Upper lobe of left lung (tissue), 6 donors: ENCODE measurements around the gene SEMA4C. TPM values are rescaled to one million over a fixed set of nuclear protein-coding genes. Genes with fewer than 3 reads are reported as not detected.
"Not testable (repeated sequence)": the region's sequence is repeated elsewhere in the genome, so short reads cannot be mapped to it uniquely, and the experiment has no call there.

Experiments used
- ATAC-seq, 2 donors: fragments of 200-7000 bp; cut with Tn5 transposase; one replicate each; pipeline ENCODE4 v1.9.1; 2022; ENCODE audit warnings: mild to moderate bottlenecking in 2 of 2, moderate library complexity in 2 of 2; ENCODE audit not compliant: low FRiP score in 2 of 2
- DNase-seq, 2 donors: peaks; one replicate each; pipeline ENCODE4 v3.0.0-alpha.2; 2019 to 2020
- H3K27ac ChIP-seq, 4 donors: fragments of 200-600 bp; sonication (generic); one replicate each; pipeline ENCODE4 v1.5.1; 2016 to 2019
- H3K27me3 ChIP-seq, 4 donors: fragments of 200-600 bp; sonication (generic); one replicate each; pipeline ENCODE4 v1.5.1; 2017 to 2019
- H3K36me3 ChIP-seq, 4 donors: fragments of 200-600 bp; sonication (generic); one replicate each; pipeline ENCODE4 v1.5.1; 2016 to 2019
- H3K4me1 ChIP-seq, 4 donors: fragments of 200-600 bp; sonication (generic); one replicate each; pipeline ENCODE4 v1.5.1; 2018 to 2019
- H3K4me3 ChIP-seq, 4 donors: fragments of 200-600 bp; sonication (generic); one replicate each; pipeline ENCODE4 v1.5.1; 2017 to 2019; ENCODE audit warnings: mild to moderate bottlenecking in 2 of 4, moderate library complexity in 1 of 4
- H3K9me3 ChIP-seq, 4 donors: fragments of 200-600 bp; sonication (generic); one replicate each; pipeline ENCODE4 v1.5.1; 2018 to 2019
- CTCF ChIP-seq, 6 experiments: fragments of 450-650 bp in 4 of 6; fragments of 200-600 bp in 2 of 6; sonication (generic) in 2 of 6; IDR thresholded peaks; one replicate each; pipeline ENCODE4 v1.5.1; 2016 to 2019; ENCODE audit warnings: antibody characterized with exemption in 6 of 6
- EP300 ChIP-seq, 4 donors: sonication (generic); formaldehyde crosslinking; IDR thresholded peaks; one replicate each; pipeline ENCODE4 v1.5.1; 2017; ENCODE audit warnings: antibody characterized with exemption in 4 of 4, control low read depth in 2 of 4
- POLR2A ChIP-seq, 4 donors: fragments of 450-650 bp; IDR thresholded peaks; one replicate each; pipeline ENCODE4 v1.5.1; 2016 to 2017; ENCODE audit warnings: antibody characterized with exemption in 4 of 4, mild to moderate bottlenecking in 2 of 4
- POLR2AphosphoS5 ChIP-seq, 2 donors: sonication (generic); formaldehyde crosslinking; IDR thresholded peaks; one replicate each; pipeline ENCODE4 v1.5.1; 2017; ENCODE audit warnings: antibody characterized with exemption in 2 of 2
- WGBS, 2 donors: methylation state at CpG; one replicate each; pipeline ENCODE4 v1.1.5; 2017 to 2018; 5-methylcytosine and 5-hydroxymethylcytosine counted together
- total RNA-seq, 6 donors: library from RNA; depleted of rRNA in 4 of 6; stranded (reverse); fragments of >200 nt in 4 of 6; gene quantifications; one replicate each; pipeline versions ENCODE4 v1.1.0 to v1.2.1, GENCODE V29; 2016 to 2021
- donor health status: DM: no; HTN: no; CAD: no; lungs with moderate emphysema.
- donor health status: DM: no; HTN: yes; CAD: no; lungs with severe emphysema.

Gene SEMA4C
- total RNA-seq, 6 donors from 2014 or later, result 14.0 to 43.6 (median 24.2) TPM

GRCh38 chr2:96894151-96894531, 24.3 kb upstream of the SEMA4C start:
- Histone ChIP-seq H3K27me3 (no peaks in the 10 kb centered on the region), H3K9me3 (no peaks in the 10 kb centered on the region), H3K4me3 (no peak overlapping the region), H3K4me1 (peaks cover 18 to 55% (median 38%) of the 10 kb centered on the region in 4 donors), H3K27ac (no peak overlapping the region), H3K36me3 (no peaks in the 10 kb centered on the region)
- ATAC-seq, result no peak
- 85 to 100% methylated on average over 2 to 3 of the region's 3 CpGs for WGBS, 2 donors
- no peak for DNase-seq
- TF ChIP-seq CTCF (IDR thresholded peaks at IDR 0.05) (no peak), POLR2AphosphoS5 (IDR thresholded peaks at IDR 0.05) (no peak), POLR2A (IDR thresholded peaks at IDR 0.05) (no peak), EP300 (IDR thresholded peaks at IDR 0.05) (no peak)

- Histone ChIP-seq H3K27ac (no peak overlapping the region), H3K36me3 (no peaks in the 10 kb centered on the region), H3K9me3 (no peaks in the 10 kb centered on the region), H3K4me3 (no peak overlapping the region), H3K27me3 (no peaks in the 10 kb centered on the region), H3K4me1 (peaks cover 21 to 55% (median 41%) of the 10 kb centered on the region in 4 donors)
- DNase-seq, result peak in 1 of 2 donors; percentile 61
- ATAC-seq, result no peak
- TF ChIP-seq POLR2A (IDR thresholded peaks at IDR 0.05) (no peak), POLR2AphosphoS5 (IDR thresholded peaks at IDR 0.05) (no peak), EP300 (IDR thresholded peaks at IDR 0.05) (no peak), CTCF (IDR thresholded peaks at IDR 0.05) (no peak)
- 93 to 98% methylated on average over 8 to 13 of the region's 16 CpGs for WGBS, 2 donors
Measured at GRCh38 chr2:96893289-96894150, 23.6 kb upstream of the SEMA4C start.

- ATAC-seq (peak in 1 of 2 donors; percentile 61), DNase-seq (peak in 1 of 2 donors; percentile 81)
- H3K4me1 ChIP-seq, result peaks cover 36 to 55% (median 51%) of the 10 kb centered on the region in 4 donors
- TF ChIP-seq POLR2A (IDR thresholded peaks at IDR 0.05) (no peak), POLR2AphosphoS5 (IDR thresholded peaks at IDR 0.05) (peak in 1 of 2 donors; percentile 28)
- H3K4me3 ChIP-seq, result no peak overlapping the region
- peak overlapping the region in 2 of 4 donors; percentile 13 to 33 for H3K27ac ChIP-seq
- no peaks in the 10 kb centered on the region for H3K27me3 ChIP-seq
- H3K36me3 ChIP-seq, result no peaks in the 10 kb centered on the region
- WGBS, 2 donors, result 45 to 66% methylated on average over 11 of the region's 11 CpGs
- H3K9me3 ChIP-seq, result no peaks in the 10 kb centered on the region
Measured at GRCh38 chr2:96891591-96892333, 21.9 kb upstream of the SEMA4C start.

- Histone ChIP-seq H3K27ac (peak overlapping the region in 2 of 4 donors; percentile 13 to 33), H3K4me3 (no peak overlapping the region), H3K9me3 (no peaks in the 10 kb centered on the region), H3K4me1 (peaks cover 36 to 50% (median 50%) of the 10 kb centered on the region in 4 donors), H3K36me3 (no peaks in the 10 kb centered on the region), H3K27me3 (no peaks in the 10 kb centered on the region)
- TF ChIP-seq POLR2AphosphoS5 (IDR thresholded peaks at IDR 0.05), result no peak
- no peak for ATAC-seq
- 72 to 80% methylated on average over 6 of the region's 6 CpGs for WGBS, 2 donors
- no peak for DNase-seq
Measured at GRCh38 chr2:96890726-96891385, 21.0 kb upstream of the SEMA4C start.

GRCh38 chr2:96890252-96890651, 20.4 kb upstream of the SEMA4C start:
- WGBS, 2 donors, result 78 to 86% methylated on average over 6 to 7 of the region's 7 CpGs
- Histone ChIP-seq H3K27me3 (no peaks in the 10 kb centered on the region), H3K4me3 (no peak overlapping the region), H3K36me3 (no peaks in the 10 kb centered on the region), H3K9me3 (no peaks in the 10 kb centered on the region), H3K4me1 (peaks cover 36 to 50% (median 44%) of the 10 kb centered on the region in 4 donors), H3K27ac (no peak overlapping the region)
- TF ChIP-seq POLR2A (IDR thresholded peaks at IDR 0.05) (no peak), POLR2AphosphoS5 (IDR thresholded peaks at IDR 0.05) (no peak), EP300 (IDR thresholded peaks at IDR 0.05) (no peak), CTCF (IDR thresholded peaks at IDR 0.05) (no peak)
- DNase-seq, result no peak
- ATAC-seq, result no peak

GRCh38 chr2:96889502-96889901, 19.6 kb upstream of the SEMA4C start:
- 96% methylated on average over 5 of the region's 5 CpGs for WGBS, 2 donors
- H3K4me1 ChIP-seq, result peaks cover 36 to 54% (median 43%) of the 10 kb centered on the region in 4 donors
- H3K36me3 ChIP-seq, H3K27ac ChIP-seq, DNase-seq, H3K9me3 ChIP-seq, H3K4me3 ChIP-seq, ATAC-seq, H3K27me3 ChIP-seq: not testable (repeated sequence)
